ENCODE measurements around the gene HTT. TPM values are rescaled to one million over a fixed set of nuclear protein-coding genes. Genes with fewer than 3 reads are reported as not detected.

HTT gene
- total RNA-seq, 1 donor from 2014 or later, result 65.2 TPM

DNA sequence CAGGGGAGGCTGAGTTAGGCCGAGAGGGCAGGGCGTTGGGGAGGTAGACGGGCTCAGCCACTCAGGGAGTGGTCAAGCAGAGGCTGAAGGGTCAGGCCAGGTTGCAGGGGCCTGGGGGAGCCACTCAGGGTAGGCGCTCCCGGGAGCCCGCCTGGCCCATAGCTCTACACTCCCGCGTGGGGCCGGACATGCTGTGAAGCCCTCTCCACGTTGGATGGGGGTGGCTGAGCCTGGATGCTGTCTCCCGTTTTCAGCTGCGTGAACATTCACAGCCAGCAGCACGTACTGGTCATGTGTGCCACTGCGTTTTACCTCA, 160.5 kb downstream of the HTT start:
- Mint-ChIP-seq H3K4me1 (ENCODE audit: low read depth, unreplicated experiment) (peaks cover 9% of the 10 kb centered on the region), H3K27ac (ENCODE audit: unreplicated experiment) (no peak overlapping the region), H3K27me3 (ENCODE audit: low read depth, unreplicated experiment) (no peaks in the 10 kb centered on the region), H3K36me3 (ENCODE audit: low read depth, unreplicated experiment) (peaks cover 27% of the 10 kb centered on the region), H3K9me3 (ENCODE audit: unreplicated experiment) (peaks cover 3% of the 10 kb centered on the region), H3K4me3 (ENCODE audit: unreplicated experiment) (no peak overlapping the region)
- Histone ChIP-seq H3K4me2 (ENCODE audit: low read length) (no peak overlapping the region), H2AFZ (ENCODE audit: low read depth, low read length) (no peak overlapping the region), H3K79me2 (ENCODE audit: insufficient read depth, low read length) (no peaks in the 10 kb centered on the region), H3K4me3 (ENCODE audit: insufficient read depth, low read depth, low read length) (no peak overlapping the region), H3K27ac (ENCODE audit: low read depth, low read length) (no peak overlapping the region), H3K9ac (ENCODE audit: low read length) (no peak overlapping the region), H3K36me3 (ENCODE audit: insufficient read depth, low read length) (peaks cover 21% of the 10 kb centered on the region), H3K27me3 (ENCODE audit: insufficient read depth, low read length) (no peaks in the 10 kb centered on the region), H3K4me1 (ENCODE audit: insufficient read depth, low read length) (no peaks in the 10 kb centered on the region), H4K20me1 (ENCODE audit: insufficient read depth, low read length) (peaks cover 10% of the 10 kb centered on the region), H3K9me3 (ENCODE audit: insufficient read depth, low read depth, low read length) (no peaks in the 10 kb centered on the region)
- TF ChIP-seq, protein P1, sequence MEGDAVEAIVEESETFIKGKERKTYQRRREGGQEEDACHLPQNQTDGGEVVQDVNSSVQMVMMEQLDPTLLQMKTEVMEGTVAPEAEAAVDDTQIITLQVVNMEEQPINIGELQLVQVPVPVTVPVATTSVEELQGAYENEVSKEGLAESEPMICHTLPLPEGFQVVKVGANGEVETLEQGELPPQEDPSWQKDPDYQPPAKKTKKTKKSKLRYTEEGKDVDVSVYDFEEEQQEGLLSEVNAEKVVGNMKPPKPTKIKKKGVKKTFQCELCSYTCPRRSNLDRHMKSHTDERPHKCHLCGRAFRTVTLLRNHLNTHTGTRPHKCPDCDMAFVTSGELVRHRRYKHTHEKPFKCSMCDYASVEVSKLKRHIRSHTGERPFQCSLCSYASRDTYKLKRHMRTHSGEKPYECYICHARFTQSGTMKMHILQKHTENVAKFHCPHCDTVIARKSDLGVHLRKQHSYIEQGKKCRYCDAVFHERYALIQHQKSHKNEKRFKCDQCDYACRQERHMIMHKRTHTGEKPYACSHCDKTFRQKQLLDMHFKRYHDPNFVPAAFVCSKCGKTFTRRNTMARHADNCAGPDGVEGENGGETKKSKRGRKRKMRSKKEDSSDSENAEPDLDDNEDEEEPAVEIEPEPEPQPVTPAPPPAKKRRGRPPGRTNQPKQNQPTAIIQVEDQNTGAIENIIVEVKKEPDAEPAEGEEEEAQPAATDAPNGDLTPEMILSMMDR (IDR thresholded peaks at IDR 0.05; ENCODE audit: insufficient read depth, low read depth, low read length), result no peak
- no peak for TF ChIP-seq EZH2 (IDR thresholded peaks at IDR 0.05; ENCODE audit: insufficient read depth, low read length)
- FAIRE-seq, result no peak
- no peak for DNase-seq (ENCODE audit: low read depth)

DNA sequence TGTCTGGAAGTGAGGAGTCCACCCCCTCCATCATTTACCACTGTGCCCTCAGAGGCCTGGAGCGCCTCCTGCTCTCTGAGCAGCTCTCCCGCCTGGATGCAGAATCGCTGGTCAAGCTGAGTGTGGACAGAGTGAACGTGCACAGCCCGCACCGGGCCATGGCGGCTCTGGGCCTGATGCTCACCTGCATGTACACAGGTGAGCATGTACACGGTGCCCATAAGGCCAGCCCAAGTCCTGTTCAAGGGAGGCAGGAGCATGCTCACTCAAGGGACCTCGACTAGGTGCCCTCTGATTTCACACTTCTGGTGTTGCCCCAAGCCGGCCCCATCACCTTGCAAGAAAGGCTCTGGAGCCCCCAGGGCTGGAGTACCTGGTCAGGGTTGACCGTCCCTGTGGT, 161.1 kb downstream of the HTT start:
- Histone ChIP-seq H3K4me2 (ENCODE audit: low read length) (no peak overlapping the region), H3K4me1 (ENCODE audit: insufficient read depth, low read length) (no peaks in the 10 kb centered on the region), H3K9ac (ENCODE audit: low read length) (no peak overlapping the region), H3K4me3 (ENCODE audit: insufficient read depth, low read depth, low read length) (no peak overlapping the region), H3K79me2 (ENCODE audit: insufficient read depth, low read length) (no peaks in the 10 kb centered on the region), H3K27ac (ENCODE audit: low read depth, low read length) (no peak overlapping the region), H3K9me3 (ENCODE audit: insufficient read depth, low read depth, low read length) (no peaks in the 10 kb centered on the region), H3K27me3 (ENCODE audit: insufficient read depth, low read length) (no peaks in the 10 kb centered on the region), H4K20me1 (ENCODE audit: insufficient read depth, low read length) (peaks cover 10% of the 10 kb centered on the region), H3K36me3 (ENCODE audit: insufficient read depth, low read length) (peaks cover 15% of the 10 kb centered on the region), H2AFZ (ENCODE audit: low read depth, low read length) (no peak overlapping the region)
- Mint-ChIP-seq H3K4me1 (ENCODE audit: low read depth, unreplicated experiment) (peaks cover 9% of the 10 kb centered on the region), H3K27me3 (ENCODE audit: low read depth, unreplicated experiment) (no peaks in the 10 kb centered on the region), H3K27ac (ENCODE audit: unreplicated experiment) (peak overlapping the region; percentile 34), H3K36me3 (ENCODE audit: low read depth, unreplicated experiment) (peaks cover 22% of the 10 kb centered on the region), H3K4me3 (ENCODE audit: unreplicated experiment) (no peak overlapping the region), H3K9me3 (ENCODE audit: unreplicated experiment) (peaks cover 3% of the 10 kb centered on the region)
- TF ChIP-seq EZH2 (IDR thresholded peaks at IDR 0.05; ENCODE audit: insufficient read depth, low read length), result no peak
- TF ChIP-seq, protein P1 (IDR thresholded peaks at IDR 0.05; ENCODE audit: insufficient read depth, low read depth, low read length), result no peak
- DNase-seq (ENCODE audit: low read depth) (no peak), FAIRE-seq (no peak)

DNA sequence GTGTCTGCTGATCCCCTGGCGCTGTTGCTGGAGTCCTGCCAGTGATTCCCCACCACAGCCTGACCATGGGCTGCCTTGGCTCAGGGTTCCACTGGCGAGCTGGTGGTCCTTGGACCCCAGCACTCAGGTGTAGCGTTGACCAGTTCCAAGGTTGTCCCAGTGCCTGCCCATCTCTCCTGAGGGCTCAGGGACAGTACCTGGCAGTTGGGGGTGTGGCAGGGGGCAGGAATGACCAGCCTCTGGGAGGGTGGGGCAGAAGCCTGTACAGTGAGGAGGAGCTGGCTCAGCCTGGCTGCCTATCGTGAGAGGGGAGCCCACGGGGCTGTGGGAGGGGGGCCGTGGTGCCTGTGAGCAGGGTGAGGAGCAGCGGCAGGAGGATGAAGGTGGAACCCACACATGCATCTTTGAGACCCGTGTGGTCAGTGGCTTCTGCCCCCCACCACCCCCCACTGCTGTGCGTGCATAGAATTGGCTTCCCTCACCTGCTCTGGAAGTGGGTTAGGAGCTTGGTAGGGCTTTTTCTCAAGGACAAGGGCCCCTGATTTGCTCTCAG, 161.9 kb downstream of the HTT start:
- Histone ChIP-seq H2AFZ (ENCODE audit: low read depth, low read length) (no peak overlapping the region), H3K79me2 (ENCODE audit: insufficient read depth, low read length) (no peaks in the 10 kb centered on the region), H3K4me2 (ENCODE audit: low read length) (no peak overlapping the region), H3K4me1 (ENCODE audit: insufficient read depth, low read length) (no peaks in the 10 kb centered on the region), H3K9ac (ENCODE audit: low read length) (no peak overlapping the region), H3K27ac (ENCODE audit: low read depth, low read length) (no peak overlapping the region), H3K4me3 (ENCODE audit: insufficient read depth, low read depth, low read length) (no peak overlapping the region), H3K9me3 (ENCODE audit: insufficient read depth, low read depth, low read length) (no peaks in the 10 kb centered on the region), H3K27me3 (ENCODE audit: insufficient read depth, low read length) (no peaks in the 10 kb centered on the region), H3K36me3 (ENCODE audit: insufficient read depth, low read length) (peaks cover 11% of the 10 kb centered on the region), H4K20me1 (ENCODE audit: insufficient read depth, low read length) (peaks cover 10% of the 10 kb centered on the region)
- no peak for DNase-seq (ENCODE audit: low read depth)
- Mint-ChIP-seq H3K4me1 (ENCODE audit: low read depth, unreplicated experiment) (peaks cover 9% of the 10 kb centered on the region), H3K4me3 (ENCODE audit: unreplicated experiment) (no peak overlapping the region), H3K27ac (ENCODE audit: unreplicated experiment) (no peak overlapping the region), H3K27me3 (ENCODE audit: low read depth, unreplicated experiment) (no peaks in the 10 kb centered on the region), H3K9me3 (ENCODE audit: unreplicated experiment) (peaks cover 3% of the 10 kb centered on the region), H3K36me3 (ENCODE audit: low read depth, unreplicated experiment) (peaks cover 17% of the 10 kb centered on the region)
- no peak for TF ChIP-seq EZH2 (IDR thresholded peaks at IDR 0.05; ENCODE audit: insufficient read depth, low read length)
- TF ChIP-seq, protein P1 (IDR thresholded peaks at IDR 0.05; ENCODE audit: insufficient read depth, low read depth, low read length), result no peak
- no peak for FAIRE-seq

Measured in astrocyte (in vitro differentiated cells and primary cell).